ENCODE results near the gene GP1BA. TPM values are rescaled to one million over a fixed set of nuclear protein-coding genes. Genes with fewer than 3 reads are reported as not detected.
A peak's percentile ranks its signal among the peaks of the same experiment; 100 is the strongest.

GP1BA gene
- total RNA-seq, 4 donors from 2014 or later = not detected

- peak overlapping the region; percentile 91 to 98 (median 92) for H3K4me3 ChIP-seq
- no peaks in the 10 kb centered on the region for H3K27me3 ChIP-seq
- ATAC-seq (peak in 1 of 2 donors; percentile 1), DNase-seq (no peak)
- no peak for TF ChIP-seq CTCF (IDR thresholded peaks at IDR 0.05 in 4 of 5, conservative IDR thresholded peaks at IDR 0.05 in 1 of 5)
- TF ChIP-seq POLR2A (IDR thresholded peaks at IDR 0.05) = no peak
- H3K9me3 ChIP-seq = no peaks in the 10 kb centered on the region
- intact Hi-C loops (cut with DNase I; ENCODE audit: low total_unique reads) (loop anchor here (2.0 kb wide), 1 partner anchor 31 kb away; no protein-coding TSS in a partner anchor), in situ Hi-C loops (cut with MboI; ENCODE audit: low sequenced_read_pairs in 4 of 4) (loop anchor here in 1 of 4 donors (5.0 kb wide), 1 partner anchor 43 kb away; no protein-coding TSS in a partner anchor)
- peak overlapping the region; percentile 94 to 97 (median 94) for H3K27ac ChIP-seq
- peaks cover 0 to 42% of the 10 kb centered on the region in 2 donors for H3K36me3 ChIP-seq
- H3K4me1 ChIP-seq = peaks cover 40 to 45% of the 10 kb centered on the region in 2 donors
These were observed 7.4 kb downstream of the GP1BA start for GRCh38 chr17:4939546-4939795.

- TF ChIP-seq POLR2A (IDR thresholded peaks at IDR 0.05) (peak; percentile 83 to 89), CTCF (IDR thresholded peaks at IDR 0.05 in 4 of 5, conservative IDR thresholded peaks at IDR 0.05 in 1 of 5) (peak in 1 of 5 experiments; percentile 30)
- H3K4me1 ChIP-seq = peaks cover 43 to 47% of the 10 kb centered on the region in 2 donors
- peak within 1 kb of the TSS; percentile 94 to 97 (median 94) for H3K27ac ChIP-seq
- H3K36me3 ChIP-seq = peaks cover 0 to 47% of the 10 kb centered on the region in 2 donors
- ATAC-seq (peak; percentile 87 to 90), DNase-seq (peak; percentile 94 to 98)
- H3K4me3 ChIP-seq = peak within 1 kb of the TSS; percentile 91 to 98 (median 92)
- H3K27me3 ChIP-seq = no peaks in the 10 kb centered on the region
- intact Hi-C loops (cut with DNase I; ENCODE audit: low total_unique reads) = loop anchor here (2.0 kb wide), 4 partner anchors 27 to 61 kb away; partner anchors contain the start of genes CAMTA2 and SPAG7
- in situ Hi-C loops (cut with MboI; ENCODE audit: low sequenced_read_pairs in 4 of 4) = loop anchor here in 1 of 4 donors (5.0 kb wide), 1 partner anchor 42 kb away; no protein-coding TSS in a partner anchor
- H3K9me3 ChIP-seq = no peaks in the 10 kb centered on the region
These were observed 7.9 kb downstream of the GP1BA start, which contains the start of the genes RNF167 and SLC25A11 for GRCh38 chr17:4939796-4940554. Gene RNF167 (plus strand): TSS chr17:4940268. CDS start chr17:4940910, 642 bp downstream. Gene SLC25A11 (minus strand): TSS chr17:4940046. CDS start chr17:4939910, 136 bp downstream.

GRCh38 chr17:4940555-4941318, 8.7 kb downstream of the GP1BA start:
- Histone ChIP-seq H3K4me3 (peak overlapping the region; percentile 91 to 98 (median 92)), H3K27ac (peak overlapping the region; percentile 94 to 97 (median 94)), H3K9me3 (no peaks in the 10 kb centered on the region), H3K27me3 (no peaks in the 10 kb centered on the region), H3K36me3 (peaks cover 0 to 48% of the 10 kb centered on the region in 2 donors), H3K4me1 (peaks cover 50 to 55% of the 10 kb centered on the region in 2 donors)
- TF ChIP-seq POLR2A (IDR thresholded peaks at IDR 0.05) (no peak), CTCF (IDR thresholded peaks at IDR 0.05 in 4 of 5, conservative IDR thresholded peaks at IDR 0.05 in 1 of 5) (no peak)
- intact Hi-C loops (cut with DNase I; ENCODE audit: low total_unique reads) (loop anchor here (2.0 kb wide), 3 partner anchors 26 to 60 kb away; partner anchors contain the start of genes CAMTA2 and SPAG7), in situ Hi-C loops (cut with MboI; ENCODE audit: low sequenced_read_pairs in 4 of 4) (no loop called here)
- DNase-seq (peak; percentile 82 to 90), ATAC-seq (peak in 1 of 2 donors; percentile 78)

- ATAC-seq (no peak), DNase-seq (no peak)
- TF ChIP-seq CTCF (IDR thresholded peaks at IDR 0.05 in 4 of 5, conservative IDR thresholded peaks at IDR 0.05 in 1 of 5) (no peak), POLR2A (IDR thresholded peaks at IDR 0.05) (no peak)
- H3K27me3 ChIP-seq = no peaks in the 10 kb centered on the region
- peak overlapping the region; percentile 94 to 97 (median 94) for H3K27ac ChIP-seq
- peaks cover 0 to 51% of the 10 kb centered on the region in 2 donors for H3K36me3 ChIP-seq
- H3K4me3 ChIP-seq = peak overlapping the region; percentile 91 to 98 (median 92)
- intact Hi-C loops (cut with DNase I; ENCODE audit: low total_unique reads) (loop anchor here (2.0 kb wide), 3 partner anchors 26 to 60 kb away; partner anchors contain the start of genes CAMTA2 and SPAG7), in situ Hi-C loops (cut with MboI; ENCODE audit: low sequenced_read_pairs in 4 of 4) (no loop called here)
- H3K9me3 ChIP-seq = no peaks in the 10 kb centered on the region
- peaks cover 53 to 55% of the 10 kb centered on the region in 2 donors for H3K4me1 ChIP-seq
These were observed 9.2 kb downstream of the GP1BA start for GRCh38 chr17:4941319-4941610.
